ENCODE results near the gene MYL3. TPM values are rescaled to one million over a fixed set of nuclear protein-coding genes. Genes with fewer than 3 reads are reported as not detected.

The MYL3 gene
- polyA plus RNA-seq, 1 donor from 2014 or later = 2.1 TPM

DNA sequence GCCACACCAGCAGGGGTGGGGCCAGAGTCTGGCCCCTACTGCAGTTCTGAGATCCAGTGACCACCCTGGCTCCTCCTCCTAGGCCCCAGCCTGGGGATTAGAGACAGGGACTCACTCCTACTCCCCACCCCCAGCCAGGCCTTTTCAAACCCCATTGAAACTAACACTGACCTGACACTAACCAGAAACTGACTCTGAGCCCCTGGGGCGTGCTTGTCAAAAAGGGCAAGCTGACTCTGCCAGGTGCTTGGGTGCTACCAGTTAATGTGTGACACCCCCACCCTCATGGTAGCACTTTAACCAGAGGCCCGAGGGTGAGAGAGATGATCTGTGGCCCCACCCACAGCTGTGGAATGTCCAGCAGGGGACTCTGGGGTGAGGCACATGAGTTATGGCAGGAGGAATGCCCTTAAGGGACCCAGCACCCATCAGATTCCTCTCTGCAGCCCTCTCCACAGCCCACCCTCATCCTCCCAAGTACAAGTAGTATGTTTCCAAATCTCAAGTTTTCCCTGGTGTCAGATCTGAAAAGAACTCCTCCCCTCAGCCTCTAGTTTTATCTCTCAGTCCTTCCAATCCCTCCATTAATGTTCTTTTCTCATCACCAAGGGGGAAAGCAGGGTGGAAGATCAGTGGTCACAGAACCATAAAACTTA, 15.7 kb upstream of the MYL3 start:
- Histone ChIP-seq H3K27me3 (ENCODE audit: insufficient read depth, low read depth, low read length) (peaks cover 30% of the 10 kb centered on the region), H2AFZ (ENCODE audit: low read depth, low read length) (no peak overlapping the region), H3K9ac (ENCODE audit: low read length) (no peak overlapping the region), H3F3A (ENCODE audit: insufficient read depth, low read length, poor library complexity, severe bottlenecking) (no peaks in the 10 kb centered on the region), H3K9me2 (ENCODE audit: insufficient read depth, low read length) (no peaks in the 10 kb centered on the region), H3K27ac (ENCODE audit: low read length) (no peak overlapping the region), H3K36me3 (ENCODE audit: insufficient read depth, low read length) (no peaks in the 10 kb centered on the region), H3K9me3 (ENCODE audit: low read length) (no peaks in the 10 kb centered on the region), H4K20me1 (ENCODE audit: insufficient read depth) (no peaks in the 10 kb centered on the region), H3K4me2 (ENCODE audit: low read length) (no peak overlapping the region), H3K4me3 (ENCODE audit: low read length) (no peak overlapping the region), H3K79me2 (replicated peaks; ENCODE audit: insufficient read depth, low read length) (no peaks in the 10 kb centered on the region)
- TF ChIP-seq SMC3 (conservative IDR thresholded peaks at IDR 0.05; ENCODE audit: poor library complexity) = no peak
- TF ChIP-seq TAF1 (IDR thresholded peaks at IDR 0.05; ENCODE audit: low read depth) = no peak
- no peak for TF ChIP-seq REST (IDR thresholded peaks at IDR 0.05; ENCODE audit: borderline replicate concordance)
- TF ChIP-seq EP300 (conservative IDR thresholded peaks at IDR 0.05; ENCODE audit: poor library complexity, severe bottlenecking) = no peak
- TF ChIP-seq MXI1 (conservative IDR thresholded peaks at IDR 0.05; ENCODE audit: poor library complexity, severe bottlenecking) = no peak
- no peak for TF ChIP-seq RAD21 (conservative IDR thresholded peaks at IDR 0.05)
- TF ChIP-seq, protein P1, sequence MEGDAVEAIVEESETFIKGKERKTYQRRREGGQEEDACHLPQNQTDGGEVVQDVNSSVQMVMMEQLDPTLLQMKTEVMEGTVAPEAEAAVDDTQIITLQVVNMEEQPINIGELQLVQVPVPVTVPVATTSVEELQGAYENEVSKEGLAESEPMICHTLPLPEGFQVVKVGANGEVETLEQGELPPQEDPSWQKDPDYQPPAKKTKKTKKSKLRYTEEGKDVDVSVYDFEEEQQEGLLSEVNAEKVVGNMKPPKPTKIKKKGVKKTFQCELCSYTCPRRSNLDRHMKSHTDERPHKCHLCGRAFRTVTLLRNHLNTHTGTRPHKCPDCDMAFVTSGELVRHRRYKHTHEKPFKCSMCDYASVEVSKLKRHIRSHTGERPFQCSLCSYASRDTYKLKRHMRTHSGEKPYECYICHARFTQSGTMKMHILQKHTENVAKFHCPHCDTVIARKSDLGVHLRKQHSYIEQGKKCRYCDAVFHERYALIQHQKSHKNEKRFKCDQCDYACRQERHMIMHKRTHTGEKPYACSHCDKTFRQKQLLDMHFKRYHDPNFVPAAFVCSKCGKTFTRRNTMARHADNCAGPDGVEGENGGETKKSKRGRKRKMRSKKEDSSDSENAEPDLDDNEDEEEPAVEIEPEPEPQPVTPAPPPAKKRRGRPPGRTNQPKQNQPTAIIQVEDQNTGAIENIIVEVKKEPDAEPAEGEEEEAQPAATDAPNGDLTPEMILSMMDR (IDR thresholded peaks at IDR 0.05; ENCODE audit: poor library complexity, severe bottlenecking) = no peak

GRCh38 chr3:46877406-46878125, 14.3 kb upstream of the MYL3 start, which contains the start of gene PTH1R:
Gene PTH1R, plus strand, starts transcription at chr3:46877721. Its CDS starts 5,839 bp downstream, at chr3:46883560.
- Histone ChIP-seq H3K4me2 (ENCODE audit: low read length) (no peak within 1 kb of the TSS), H3K4me3 (ENCODE audit: low read length) (no peak within 1 kb of the TSS), H3K9me2 (ENCODE audit: insufficient read depth, low read length) (no peaks in the 10 kb centered on the region)

More at GRCh38 chr3:46877406-46878125, 14.3 kb upstream of the MYL3 start, which contains the start of gene PTH1R:
- Histone ChIP-seq H3F3A (ENCODE audit: insufficient read depth, low read length, poor library complexity, severe bottlenecking) (no peaks in the 10 kb centered on the region), H4K20me1 (ENCODE audit: insufficient read depth) (no peaks in the 10 kb centered on the region), H3K79me2 (replicated peaks; ENCODE audit: insufficient read depth, low read length) (no peaks in the 10 kb centered on the region), H3K36me3 (ENCODE audit: insufficient read depth, low read length) (no peaks in the 10 kb centered on the region), H3K27ac (ENCODE audit: low read length) (no peak within 1 kb of the TSS), H3K9ac (ENCODE audit: low read length) (no peak within 1 kb of the TSS), H3K9me3 (ENCODE audit: low read length) (no peaks in the 10 kb centered on the region), H2AFZ (ENCODE audit: low read depth, low read length) (no peak within 1 kb of the TSS), H3K27me3 (ENCODE audit: insufficient read depth, low read depth, low read length) (peaks cover 20% of the 10 kb centered on the region)
- TF ChIP-seq RAD21 (conservative IDR thresholded peaks at IDR 0.05) (no peak), EZH2 (IDR thresholded peaks at IDR 0.05; ENCODE audit: borderline replicate concordance, insufficient read depth, low read length, poor library complexity, severe bottlenecking) (no peak), POLR2AphosphoS5 (IDR thresholded peaks at IDR 0.05) (no peak), EP300 (conservative IDR thresholded peaks at IDR 0.05; ENCODE audit: poor library complexity, severe bottlenecking) (no peak), SMC3 (conservative IDR thresholded peaks at IDR 0.05; ENCODE audit: poor library complexity) (no peak), TAF1 (IDR thresholded peaks at IDR 0.05; ENCODE audit: low read depth) (no peak), MXI1 (conservative IDR thresholded peaks at IDR 0.05; ENCODE audit: poor library complexity, severe bottlenecking) (no peak), REST (IDR thresholded peaks at IDR 0.05; ENCODE audit: borderline replicate concordance) (no peak)
- TF ChIP-seq, protein P1 (IDR thresholded peaks at IDR 0.05; ENCODE audit: poor library complexity, severe bottlenecking) = no peak

Measured in neural cell (in vitro differentiated cells).